ENCODE measurements around the gene SERPING1. TPM values are rescaled to one million over a fixed set of nuclear protein-coding genes. Genes with fewer than 3 reads are reported as not detected.
"Not testable (repeated sequence)": the region's sequence is repeated elsewhere in the genome, so short reads cannot be mapped to it uniquely, and the experiment has no call there.

The SERPING1 gene
- total RNA-seq, 2 experiments from 2014 or later = not detected

DNA sequence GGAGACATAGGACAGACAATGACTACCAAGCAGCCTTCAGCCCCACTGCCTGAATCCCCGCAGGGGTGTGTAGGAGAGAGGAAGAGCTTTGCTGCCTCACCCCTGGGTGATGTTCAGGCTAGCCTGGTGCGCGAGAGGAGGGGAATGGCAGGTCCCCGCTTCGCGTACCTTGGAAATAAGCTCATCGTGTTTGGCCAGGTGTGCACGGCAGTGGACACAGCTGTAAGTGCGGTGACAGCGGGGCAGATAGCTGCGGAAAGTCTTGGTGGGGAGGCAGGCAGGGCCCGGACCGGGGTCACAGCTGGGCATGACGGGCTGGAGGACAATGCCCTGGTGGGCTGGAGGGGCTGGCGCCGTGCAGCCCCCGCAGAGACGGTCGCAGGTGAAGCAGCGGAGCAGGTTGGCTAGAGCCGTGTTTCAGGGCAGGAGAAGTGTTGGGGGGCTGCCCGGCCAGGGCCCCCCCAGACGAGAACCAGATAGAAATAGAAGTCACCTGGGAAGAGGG is 49.4 kb downstream of the SERPING1 start:
- CTCF ChIA-PET = interaction anchor here (0.7 to 3.8 kb wide), 2 partner anchors 78 to 301 kb away, joined by 3 to 38 read pairs; partner anchors contain the start of gene UBE2L6

DNA sequence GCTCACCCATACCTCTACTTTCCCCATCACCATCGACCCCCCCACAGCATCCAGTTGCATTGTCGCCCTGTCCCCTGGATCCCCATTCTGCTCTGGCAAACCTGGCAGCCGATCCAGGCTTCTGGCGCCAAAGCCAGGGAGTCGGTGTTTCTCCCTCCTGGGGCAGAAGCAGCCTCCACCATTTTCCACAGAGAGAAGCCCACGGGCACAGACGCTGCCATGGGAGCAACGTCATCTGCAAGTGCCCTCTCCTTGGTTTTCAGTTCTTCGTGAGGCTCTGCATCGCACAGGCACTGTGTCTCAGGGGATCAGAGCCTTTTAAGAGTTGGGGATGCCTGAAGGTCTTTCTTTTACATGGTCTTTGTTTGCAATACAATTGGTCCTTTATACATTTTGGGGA is 49.9 kb downstream of the SERPING1 start:
- POLR2A ChIA-PET = interaction anchor here (1.5 kb wide), 1 partner anchor 80 kb away, joined by 3 read pairs; the partner anchor contains the start of gene UBE2L6
- CTCF ChIA-PET = interaction anchor here (1.3 to 3.8 kb wide), 3 partner anchors 8 to 154 kb away, joined by 3 to 38 read pairs (median 5); partner anchors contain the start of gene UBE2L6

More for the DNA sequence above, 49.4 kb downstream of the SERPING1 start:
- POLR2A ChIA-PET = interaction anchor here (1.5 kb wide), 1 partner anchor 79 kb away, joined by 3 read pairs; the partner anchor contains the start of gene UBE2L6

DNA sequence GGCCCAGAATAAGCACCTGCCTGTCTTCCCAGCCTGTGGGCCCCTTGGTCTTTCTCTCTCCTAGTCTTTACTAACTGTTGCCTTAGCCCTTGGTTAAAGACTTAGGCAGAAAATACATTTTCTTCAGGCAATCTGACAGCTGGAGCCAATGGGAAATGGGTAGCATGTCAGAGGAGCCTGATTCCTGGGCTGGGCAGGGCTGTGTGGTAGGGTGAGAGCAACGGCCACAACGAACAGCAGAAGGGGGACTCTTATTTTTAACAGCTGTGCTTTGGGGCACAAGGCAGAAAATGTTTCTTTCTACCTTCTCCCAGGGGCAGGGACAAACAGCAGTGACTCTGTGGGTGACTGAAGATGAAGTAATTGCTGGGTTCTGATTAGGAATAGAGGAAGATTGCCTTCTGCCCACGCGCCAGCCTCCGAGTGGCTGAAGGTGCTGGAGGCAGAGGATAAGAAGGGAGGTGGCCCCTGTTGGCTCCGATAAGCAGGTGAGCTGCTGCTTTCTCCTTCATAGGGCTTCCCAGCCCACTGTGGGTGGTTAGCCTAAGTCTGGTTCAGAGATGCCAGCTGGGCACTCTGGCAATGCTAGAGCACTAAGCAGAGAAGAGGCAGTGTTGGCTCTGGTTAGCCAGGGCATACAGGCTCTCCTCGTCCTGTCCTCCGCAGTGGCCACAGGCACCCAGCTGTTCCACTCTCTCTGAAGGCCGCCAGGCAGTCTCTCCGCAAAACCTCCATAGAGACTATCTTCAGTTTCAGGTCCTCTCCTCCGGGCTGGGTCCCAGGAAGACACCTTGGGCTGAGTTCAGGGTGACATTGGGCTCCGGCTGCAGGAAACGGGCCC is 50.7 kb downstream of the SERPING1 start:
- ChIA-PET CTCF (interaction anchor here (1.3 to 1.4 kb wide), 2 partner anchors 8 to 153 kb away, joined by 3 to 5 read pairs; no protein-coding TSS in a partner anchor), POLR2A (no interaction called here)

DNA sequence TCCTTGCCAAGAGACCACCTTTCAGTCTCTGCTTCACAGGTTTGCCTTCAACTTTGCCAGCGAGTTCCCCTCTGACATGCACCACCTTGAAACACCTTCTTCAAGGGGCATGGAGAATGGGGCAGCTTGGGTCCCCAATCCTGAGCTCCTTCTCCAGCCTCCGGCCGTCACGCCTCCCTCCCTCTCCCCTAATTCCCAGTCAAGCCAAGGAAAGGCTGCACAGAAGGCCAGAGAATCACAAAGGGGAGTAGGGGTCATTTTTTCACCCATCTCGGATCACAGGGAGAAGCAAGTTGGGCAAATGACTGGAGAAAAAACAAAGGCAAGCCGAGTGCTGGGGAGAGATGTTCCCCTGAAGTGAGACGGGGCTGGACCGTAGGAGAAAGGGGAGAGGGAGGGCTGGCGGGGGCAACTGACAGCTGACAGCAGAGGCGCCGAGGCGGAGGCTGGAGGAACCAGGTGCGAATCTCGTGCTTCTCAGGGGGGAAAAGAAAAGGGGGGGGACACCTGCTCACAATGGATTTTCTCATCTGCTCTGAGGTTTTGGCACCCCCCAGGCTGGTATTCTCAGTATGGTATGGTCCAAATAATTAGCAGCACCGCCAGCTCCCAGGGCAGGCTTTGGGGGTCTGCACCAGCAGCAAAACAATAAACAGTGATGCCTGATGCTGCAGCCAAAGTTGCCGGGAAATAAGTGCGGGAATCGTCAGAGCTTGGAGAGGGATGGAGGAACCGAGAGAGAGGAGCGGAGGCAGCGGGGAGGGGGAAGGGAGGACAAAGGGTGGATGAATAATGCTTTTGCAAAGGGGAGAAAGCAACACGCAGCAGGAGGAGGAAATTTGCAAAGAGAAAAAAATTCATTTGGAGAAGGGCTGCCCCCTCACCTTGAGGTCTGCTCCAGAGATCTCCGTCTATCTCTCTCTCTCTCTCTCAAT is 51.6 kb downstream of the SERPING1 start:
- POLR2A ChIA-PET = interaction anchor here (0.7 kb wide), 1 partner anchor 11 kb away, joined by 3 read pairs; no protein-coding TSS in a partner anchor
- CTCF ChIA-PET = interaction anchor here (1.3 to 1.4 kb wide), 2 partner anchors 9 to 152 kb away, joined by 3 to 5 read pairs; no protein-coding TSS in a partner anchor

DNA sequence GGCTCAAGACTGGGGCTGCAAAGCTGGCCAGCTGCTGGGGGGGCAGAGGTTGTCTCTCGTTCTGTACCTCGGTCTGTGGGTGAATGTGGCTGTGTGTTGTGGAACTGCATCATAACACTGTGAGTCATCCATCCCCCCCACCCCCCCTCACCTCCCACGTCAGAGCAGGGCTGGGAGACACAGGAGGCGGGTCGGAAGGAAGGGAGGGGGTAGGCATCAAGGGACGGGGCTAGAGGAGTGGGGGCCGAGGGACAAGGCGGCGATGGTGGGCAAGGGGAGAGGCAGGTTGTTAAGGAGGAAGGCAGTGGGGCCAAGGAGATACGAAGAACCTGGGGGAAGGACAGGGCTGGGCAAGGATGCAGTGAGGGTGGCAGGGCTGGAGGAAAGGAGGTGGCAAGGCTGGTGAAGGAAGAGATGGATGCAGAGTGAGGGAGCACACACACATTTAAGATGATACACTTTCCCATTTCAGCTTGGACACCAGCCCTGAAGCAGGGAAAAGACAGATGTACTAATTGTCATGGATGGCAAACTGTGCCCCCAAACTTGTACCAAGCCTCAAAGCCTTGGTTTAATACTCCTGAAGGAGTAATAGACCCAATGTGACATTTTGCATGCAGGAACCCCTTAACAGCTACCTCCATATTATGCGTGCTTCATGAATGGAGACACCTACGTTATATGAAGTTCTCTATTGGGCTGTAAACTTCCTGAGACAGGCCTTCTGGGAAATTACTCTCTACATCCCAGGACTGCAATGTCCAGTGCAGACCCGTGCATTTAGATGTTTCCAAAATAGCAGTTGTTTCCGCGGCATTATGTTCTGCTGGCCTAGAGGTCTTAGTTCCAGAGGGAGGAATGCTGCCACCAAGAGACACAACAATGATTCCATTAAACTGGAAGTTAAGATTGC is 52.6 kb downstream of the SERPING1 start, which contains the start of gene YPEL4:
Gene YPEL4, minus strand, starts transcription at position 87 of the 913 bp plus-strand sequence. CDS start 2,805 bp downstream, outside the sequence.
- POLR2A ChIA-PET = no interaction called here
- CTCF ChIA-PET = no interaction called here

DNA sequence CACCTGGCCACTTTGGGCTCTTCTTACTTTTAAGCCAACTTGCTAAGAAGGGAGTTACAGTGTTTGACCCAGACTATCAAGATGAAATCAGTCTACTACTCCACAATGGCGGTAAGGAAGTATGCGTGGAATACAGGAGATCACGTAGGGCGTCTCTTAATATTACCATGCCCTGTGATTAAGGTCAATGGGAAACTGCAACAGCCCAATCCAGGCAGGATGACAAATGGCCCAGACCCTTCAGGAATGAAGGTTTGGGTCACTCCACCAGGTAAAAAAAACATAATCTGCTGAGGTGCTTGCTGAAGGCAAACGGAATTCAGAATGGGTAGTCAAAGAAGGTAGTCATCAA is 53.2 kb downstream of the SERPING1 start:
- POLR2A ChIA-PET = no interaction called here
- CTCF ChIA-PET = no interaction called here

DNA sequence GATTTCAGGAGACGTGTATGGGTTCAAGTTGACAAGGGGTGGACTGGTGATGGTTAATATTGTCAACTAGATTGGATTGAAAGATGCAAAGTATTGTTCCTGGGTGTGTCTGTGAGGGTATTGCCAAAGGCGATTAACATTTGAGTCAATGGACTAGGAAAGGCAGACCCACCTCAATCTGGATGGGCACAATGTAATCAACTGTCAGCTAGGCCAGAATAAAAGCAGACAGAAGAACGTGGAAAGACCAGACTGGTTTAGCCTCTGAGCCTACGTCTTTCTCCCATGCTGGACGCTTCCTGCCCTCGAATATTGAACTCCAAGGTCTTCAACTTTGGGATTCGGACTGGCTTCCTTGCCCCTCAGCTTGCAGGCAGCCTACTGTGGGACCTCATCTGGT is 53.9 kb downstream of the SERPING1 start:
- CTCF ChIA-PET = no interaction called here
- POLR2A ChIA-PET = no interaction called here

DNA sequence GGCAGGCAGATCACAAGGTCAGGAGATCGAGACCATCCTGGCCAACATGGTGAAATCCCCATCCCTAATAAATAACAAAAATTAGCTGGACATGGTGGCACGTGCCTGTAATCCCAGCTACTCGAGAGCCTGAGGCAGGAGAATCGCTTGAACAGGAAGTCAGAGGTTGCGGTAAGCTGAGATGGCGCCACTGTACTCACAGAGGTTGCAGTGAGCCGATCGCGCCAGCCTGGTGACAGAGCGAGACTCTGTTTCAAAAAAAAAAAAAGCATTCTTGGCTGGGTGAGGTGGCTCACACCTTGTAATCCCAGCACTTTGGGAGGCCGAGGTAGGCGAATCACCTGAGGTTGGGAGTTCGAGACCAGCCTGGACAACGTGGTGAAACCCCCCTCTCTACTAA is 54.7 kb downstream of the SERPING1 start:
- POLR2A ChIA-PET = not testable (repeated sequence)
- CTCF ChIA-PET = interaction anchor here (0.6 to 1.0 kb wide), 3 partner anchors 9 to 138 kb away, joined by 3 to 5 read pairs (median 3); partner anchors contain the start of gene UBE2L6

DNA sequence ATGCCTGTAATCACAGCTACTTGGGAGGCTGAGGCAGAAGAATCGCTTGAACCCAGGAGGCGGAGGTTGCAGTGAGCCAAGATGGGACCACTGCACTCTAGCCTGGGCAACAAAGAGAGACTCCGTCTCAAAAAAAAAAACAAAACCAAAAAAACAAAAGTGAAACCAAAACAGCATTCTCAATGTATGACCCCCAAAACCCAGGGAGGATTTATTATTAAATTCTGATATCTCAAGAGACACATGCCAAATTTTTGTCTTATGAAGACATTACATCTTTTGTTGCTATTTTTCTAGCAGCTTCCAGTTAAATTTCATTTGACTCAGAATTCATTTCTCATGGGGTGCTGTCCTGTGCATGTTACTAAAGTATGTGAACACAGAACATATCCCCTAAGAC is 55.2 kb downstream of the SERPING1 start:
- CTCF ChIA-PET = interaction anchor here (0.6 to 1.0 kb wide), 3 partner anchors 10 to 138 kb away, joined by 3 to 5 read pairs (median 3); partner anchors contain the start of gene UBE2L6
- POLR2A ChIA-PET = no interaction called here

DNA sequence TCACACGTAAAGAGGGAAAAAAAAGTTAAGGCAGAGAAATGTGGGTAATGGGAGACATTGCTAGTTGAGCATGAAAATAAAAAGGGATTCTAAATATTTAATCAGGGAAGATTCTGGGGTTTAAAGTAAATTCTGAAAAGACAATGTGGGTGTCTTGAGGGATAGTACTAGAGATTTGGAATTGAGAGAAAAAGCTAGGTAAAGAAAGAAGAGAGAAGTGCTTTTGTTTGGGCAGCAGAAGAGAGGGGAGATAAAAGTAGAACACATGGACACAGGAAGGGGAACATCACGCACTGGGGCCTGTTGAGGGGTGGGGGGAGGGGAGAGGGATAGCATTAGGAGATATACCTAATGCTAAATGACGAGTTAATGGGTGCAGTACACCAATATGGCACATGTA is 55.7 kb downstream of the SERPING1 start:
- ChIA-PET POLR2A (no interaction called here), CTCF (interaction anchor here (0.7 to 1.8 kb wide), 3 partner anchors 45 to 85 kb away, joined by 4 to 5 read pairs (median 5); partner anchors contain the start of gene UBE2L6)

DNA sequence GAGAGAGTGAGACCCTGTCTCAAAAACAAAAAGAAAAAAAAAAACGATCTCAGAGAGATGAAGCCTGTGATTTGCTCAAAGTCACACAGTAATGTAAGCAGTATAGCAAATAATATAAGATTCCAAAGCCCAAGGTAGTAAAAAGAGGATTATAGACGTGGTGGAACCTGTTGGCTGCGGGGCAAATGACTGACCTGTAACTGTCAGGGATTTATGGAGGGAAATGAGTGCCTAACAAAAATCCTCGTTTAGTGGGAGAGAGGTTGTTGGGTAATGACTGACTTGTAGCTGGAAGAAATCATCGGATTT is 59.4 kb downstream of the SERPING1 start:
- ChIA-PET CTCF (interaction anchor here (0.6 kb wide), 1 partner anchor 13 kb away, joined by 4 read pairs; no protein-coding TSS in a partner anchor), POLR2A (no interaction called here)

DNA sequence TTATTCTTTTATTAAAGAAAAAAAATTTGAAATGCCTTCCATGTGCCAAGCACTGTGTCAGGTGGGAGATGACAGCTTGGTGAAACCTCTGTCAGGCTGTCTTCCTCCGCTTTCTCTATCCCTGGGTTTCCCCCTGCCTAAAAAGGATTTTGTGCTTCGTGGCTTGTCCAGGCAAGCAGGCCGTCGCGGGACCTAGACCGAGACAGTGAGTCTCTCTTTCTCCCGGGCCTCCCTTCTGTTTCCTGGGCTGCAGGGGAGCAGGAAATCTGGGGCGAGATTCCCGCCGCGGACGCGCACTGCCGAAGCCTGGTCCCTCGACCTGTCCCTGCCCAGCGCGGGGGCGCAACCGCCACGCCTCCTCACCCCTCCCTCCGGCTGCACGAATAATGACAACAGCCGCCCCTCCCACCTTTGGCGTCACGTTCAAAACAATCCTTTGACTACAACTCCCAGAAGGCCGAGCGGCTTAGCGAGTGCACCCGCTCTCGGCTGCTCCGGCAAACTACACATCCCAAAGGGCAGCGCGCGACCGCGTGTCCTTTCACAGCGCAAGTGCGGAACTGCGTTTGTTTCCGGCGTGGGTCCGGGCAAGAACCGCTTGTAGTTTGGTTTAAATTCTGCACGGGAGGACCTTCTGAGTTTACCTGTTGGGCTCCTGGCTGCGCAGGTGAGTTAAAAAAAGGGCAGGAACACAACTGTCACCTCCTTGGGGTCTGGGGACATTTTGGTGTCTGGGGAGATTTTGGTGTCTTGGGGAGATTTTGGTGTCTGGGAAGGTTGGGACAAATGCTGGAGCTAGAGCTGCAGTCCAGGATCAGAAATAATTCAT is 59.9 kb downstream of the SERPING1 start, which contains the start of gene CLP1:
Gene CLP1, plus strand, starts transcription at position 569 of the 829 bp plus-strand sequence. CDS start 1,715 bp downstream, outside the sequence.
- ChIA-PET POLR2A (interaction anchor here (0.9 kb wide), 1 partner anchor 9 kb away, joined by 3 read pairs; no protein-coding TSS in a partner anchor), CTCF (interaction anchor here (1.0 kb wide), 1 partner anchor 9 kb away, joined by 3 read pairs; no protein-coding TSS in a partner anchor)

DNA sequence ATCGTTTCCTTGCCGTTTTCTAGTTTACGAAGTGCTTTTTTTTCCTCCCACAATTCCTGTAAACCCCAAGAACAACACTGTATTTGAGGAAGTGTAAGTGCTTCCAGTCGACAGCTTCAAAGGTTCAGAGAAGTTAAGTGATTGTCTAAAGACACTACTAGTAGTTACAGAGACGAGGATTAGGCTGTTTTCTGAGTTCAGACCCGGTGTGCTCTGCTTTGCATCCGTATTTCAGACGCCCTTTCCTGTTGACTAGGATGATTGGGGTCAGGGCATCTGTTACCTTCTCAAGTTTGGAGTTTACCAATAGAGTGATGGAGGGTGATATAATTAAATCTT is 60.5 kb downstream of the SERPING1 start:
- POLR2A ChIA-PET = interaction anchor here (0.9 kb wide), 1 partner anchor 9 kb away, joined by 3 read pairs; no protein-coding TSS in a partner anchor
- CTCF ChIA-PET = interaction anchor here (1.0 to 1.2 kb wide), 2 partner anchors 9 to 13 kb away, joined by 3 read pairs; no protein-coding TSS in a partner anchor

DNA sequence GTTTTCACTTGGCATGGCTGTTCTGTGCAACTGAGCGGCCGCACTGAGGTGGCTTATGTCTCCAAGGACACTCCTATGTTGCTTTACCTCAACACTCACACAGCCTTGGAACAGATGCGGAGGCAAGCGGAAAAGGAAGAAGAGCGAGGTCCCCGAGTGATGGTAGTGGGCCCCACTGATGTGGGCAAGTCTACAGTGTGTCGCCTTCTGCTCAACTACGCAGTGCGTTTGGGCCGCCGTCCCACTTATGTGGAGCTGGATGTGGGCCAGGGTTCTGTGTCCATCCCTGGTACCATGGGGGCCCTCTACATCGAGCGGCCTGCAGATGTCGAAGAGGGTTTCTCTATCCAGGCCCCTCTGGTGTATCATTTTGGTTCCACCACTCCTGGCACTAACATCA is 62.2 kb downstream of the SERPING1 start:
- POLR2A ChIA-PET = interaction anchor here (0.7 kb wide), 1 partner anchor 97 kb away, joined by 5 read pairs; no protein-coding TSS in a partner anchor
- CTCF ChIA-PET = interaction anchor here (1.5 kb wide), 1 partner anchor 201 kb away, joined by 3 read pairs; no protein-coding TSS in a partner anchor

DNA sequence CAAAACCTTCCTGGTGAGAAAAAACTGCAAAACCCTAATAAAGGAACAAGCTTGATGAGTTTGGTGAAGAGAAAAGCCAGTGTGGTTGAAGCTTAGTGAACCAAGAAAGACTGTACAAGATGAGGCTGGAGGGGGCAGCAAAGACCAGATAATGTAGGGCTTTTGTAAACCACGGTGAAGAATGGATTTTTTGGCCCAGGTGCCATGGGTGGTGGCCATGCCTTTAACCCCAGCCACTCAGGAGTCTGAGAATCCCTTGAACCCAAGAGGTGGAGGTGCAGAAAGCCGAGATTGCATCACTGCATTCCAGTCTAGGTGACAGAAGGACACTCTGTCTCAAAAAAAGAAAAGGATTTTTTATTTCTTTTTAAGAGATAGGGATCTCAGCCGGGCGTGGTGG is 65.4 kb downstream of the SERPING1 start:
- CTCF ChIA-PET = interaction anchor here (0.8 kb wide), 1 partner anchor 18 kb away, joined by 3 read pairs; no protein-coding TSS in a partner anchor
- POLR2A ChIA-PET = no interaction called here

DNA sequence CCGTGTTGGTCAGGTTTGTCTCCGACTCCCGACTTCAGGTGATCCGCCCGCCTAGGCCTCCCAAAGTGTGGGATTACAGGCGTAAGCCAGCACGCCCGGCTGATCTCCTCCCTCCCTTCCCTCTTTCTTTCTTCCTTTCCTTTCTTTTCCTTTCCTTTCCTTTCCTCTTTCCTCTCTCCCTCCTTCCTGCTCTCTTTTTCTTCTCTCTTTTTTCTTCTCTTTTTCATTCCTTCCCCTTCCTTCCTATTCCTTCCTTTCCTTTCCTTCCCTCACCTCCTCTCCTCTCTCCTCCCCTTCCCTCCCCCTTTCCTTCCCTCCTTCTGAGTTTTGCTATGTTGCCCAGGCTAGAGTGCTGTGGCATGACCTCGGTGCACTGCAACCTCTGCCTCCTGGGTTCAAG is 66.5 kb downstream of the SERPING1 start:
- CTCF ChIA-PET = no interaction called here

More for the DNA sequence above, 66.5 kb downstream of the SERPING1 start:
- POLR2A ChIA-PET = no interaction called here
